H1 (cell line): Measurements from ENCODE around the gene AGBL4. TPM values are rescaled to one million over a fixed set of nuclear protein-coding genes. Genes with fewer than 3 reads are reported as not detected.

Experiments used
- CTCF ChIA-PET: fragments of 300-600 bp; sonication (Branson Sonifier 250); formaldehyde crosslinking; loops from one replicate; lab custom pipeline; 2021; ENCODE audit not compliant: partially characterized antibody; lab: Charles Lee
- POLR2A ChIA-PET: fragments of 300-600 bp; sonication (Branson Sonifier 250); formaldehyde crosslinking; loops from one replicate; lab custom pipeline; 2021; ENCODE audit warnings: inconsistent platforms; ENCODE audit not compliant: partially characterized antibody; lab: Charles Lee
- DNase-seq, 2 experiments: peaks; one replicate each; pipeline versions ENCODE4 v3.0.0 to v3.0.0-alpha.2; 2010 to 2022; ENCODE audit warnings: low spot score in 2 of 2, low read depth in 1 of 2, mixed read lengths in 1 of 2
- FAIRE-seq: peaks from 2 replicates; lab custom pipeline; 2011; peaks lifted over from hg19 to GRCh38; lab: Jason Lieb, UNC
- H2AFZ ChIP-seq: 2 replicates; pipeline ENCODE4 v1.8.1; 2012; ENCODE audit warnings: low read length, inconsistent platforms
- H2AK5ac ChIP-seq: 2 replicates; pipeline ENCODE4 v1.6.1; 2013; ENCODE audit warnings: low read depth, low read length
- H2BK120ac ChIP-seq: replicated peaks from 2 replicates; pipeline ENCODE3; 2013; ENCODE audit warnings: low read depth, low read length, inconsistent platforms
- H2BK12ac ChIP-seq: 2 replicates; pipeline ENCODE4 v1.6.1; 2013; ENCODE audit warnings: low read depth, low read length
- H2BK15ac ChIP-seq: 2 replicates; pipeline ENCODE4 v1.6.1; 2013; ENCODE audit warnings: low read length
- H2BK20ac ChIP-seq: 2 replicates; pipeline ENCODE4 v1.6.1; 2013; ENCODE audit warnings: low read length
- H2BK5ac ChIP-seq: 2 replicates; pipeline ENCODE4 v1.6.1; 2013; ENCODE audit warnings: low read depth, low read length
- H3K14ac ChIP-seq: 2 replicates; pipeline ENCODE4 v1.6.1; 2013; ENCODE audit warnings: inconsistent platforms; ENCODE audit not compliant: insufficient read length
- H3K18ac ChIP-seq: 2 replicates; pipeline ENCODE4 v1.6.1; 2013; ENCODE audit warnings: low read length; ENCODE audit errors: extremely low read depth
- H3K23ac ChIP-seq: 2 replicates; pipeline ENCODE4 v1.6.1; 2013; ENCODE audit warnings: inconsistent platforms; ENCODE audit not compliant: insufficient read length
- H3K23me2 ChIP-seq: 2 replicates; pipeline ENCODE4 v1.6.1; 2013; ENCODE audit warnings: low read depth, low read length
- H3K27ac ChIP-seq: 2 replicates; pipeline ENCODE4 v1.6.1; 2011; ENCODE audit warnings: low read depth, low read length, inconsistent platforms
- H3K27me3 ChIP-seq, 4 experiments: replicated peaks in 1 of 4; 1 replicate in 1 of 4; 2 replicates in 3 of 4; pipeline versions ENCODE4 v1.6.1 to v1.8.1; 2011 to 2013; ENCODE audit warnings: low read length in 3 of 4, mild to moderate bottlenecking in 3 of 4, inconsistent platforms in 2 of 4, mixed read lengths in 2 of 4, moderate library complexity in 1 of 4; ENCODE audit not compliant: control insufficient read depth in 3 of 4, insufficient read depth in 3 of 4; ENCODE audit errors: extremely low read depth in 1 of 4
- H3K36me3 ChIP-seq, 4 experiments: 2 replicates each; pipeline versions ENCODE4 v1.6.1 to v1.8.1; 2011 to 2013; ENCODE audit warnings: mild to moderate bottlenecking in 4 of 4, low read length in 3 of 4, moderate library complexity in 2 of 4, control low read depth in 1 of 4, inconsistent platforms in 1 of 4; ENCODE audit not compliant: insufficient read depth in 4 of 4, control insufficient read depth in 2 of 4
- H3K4ac ChIP-seq: replicated peaks from 2 replicates; pipeline ENCODE3; 2013; ENCODE audit warnings: low read length, low read depth, mixed read lengths, inconsistent platforms; ENCODE audit not compliant: insufficient read length
- H3K4me1 ChIP-seq, 4 experiments: replicated peaks in 1 of 4; 1 replicate in 1 of 4; 2 replicates in 3 of 4; pipeline versions ENCODE4 v1.6.1 to v1.8.1; 2011 to 2013; ENCODE audit warnings: low read length in 3 of 4, inconsistent platforms in 2 of 4, mixed read lengths in 1 of 4; ENCODE audit not compliant: insufficient read depth in 4 of 4, control insufficient read depth in 3 of 4
- H3K4me2 ChIP-seq, 2 experiments: 2 replicates each; pipeline versions ENCODE4 v1.6.1 to v1.8.1; 2011 to 2013; ENCODE audit warnings: low read depth in 2 of 2, low read length in 2 of 2, control low read depth in 1 of 2, inconsistent platforms in 1 of 2, mild to moderate bottlenecking in 1 of 2; ENCODE audit not compliant: insufficient read depth in 1 of 2
- H3K4me3 ChIP-seq, 4 experiments: fragments of 200-600, 300-600 bp in 1 of 4; sonication (generic), shearing (Covaris generic), sonication (Bioruptor Twin) in 1 of 4; 2 replicates each; pipeline versions ENCODE4 v1.5.1 to v1.8.1; 2011 to 2016; ENCODE audit warnings: low read length in 4 of 4, low read depth in 3 of 4, control low read depth in 2 of 4, inconsistent platforms in 2 of 4, mild to moderate bottlenecking in 2 of 4, mixed read lengths in 1 of 4, moderate library complexity in 1 of 4; ENCODE audit not compliant: insufficient read depth in 2 of 4; ENCODE audit errors: extremely low read depth in 1 of 4
- H3K56ac ChIP-seq: replicated peaks from 2 replicates; pipeline ENCODE3; 2013; ENCODE audit warnings: low read depth, mild to moderate bottlenecking, mixed read lengths, low read length, inconsistent platforms; ENCODE audit not compliant: insufficient read length
- H3K79me1 ChIP-seq: 2 replicates; pipeline ENCODE4 v1.6.1; 2013; ENCODE audit warnings: low read depth, low read length, control low read depth
- H3K79me2 ChIP-seq, 2 experiments: 2 replicates each; pipeline versions ENCODE4 v1.6.1 to v1.8.1; 2012 to 2013; ENCODE audit warnings: low read length in 2 of 2, mild to moderate bottlenecking in 2 of 2, inconsistent platforms in 1 of 2; ENCODE audit not compliant: insufficient read depth in 2 of 2, control insufficient read depth in 1 of 2
- H3K9ac ChIP-seq, 4 experiments: replicated peaks in 1 of 4; 1 replicate in 1 of 4; 2 replicates in 3 of 4; pipeline versions ENCODE4 v1.6.1 to v1.8.1; 2011 to 2013; ENCODE audit warnings: low read depth in 3 of 4, low read length in 3 of 4, control low read depth in 2 of 4, mild to moderate bottlenecking in 2 of 4, moderate library complexity in 2 of 4, inconsistent platforms in 1 of 4; ENCODE audit errors: extremely low read depth in 1 of 4
- H3K9me3 ChIP-seq, 2 experiments: 2 replicates each; pipeline versions ENCODE4 v1.6.1 to v1.8.1; 2012 to 2013; ENCODE audit warnings: mild to moderate bottlenecking in 2 of 2, moderate library complexity in 2 of 2, control low read depth in 1 of 2, inconsistent platforms in 1 of 2, low read depth in 1 of 2, low read length in 1 of 2, mixed read lengths in 1 of 2; ENCODE audit not compliant: insufficient read depth in 2 of 2
- H4K20me1 ChIP-seq, 2 experiments: replicated peaks in 1 of 2; 2 replicates each; pipeline versions ENCODE3 to v1.8.1; 2011 to 2013; ENCODE audit warnings: inconsistent platforms in 2 of 2, low read length in 2 of 2, mild to moderate bottlenecking in 1 of 2; ENCODE audit not compliant: insufficient read depth in 2 of 2, control insufficient read depth in 1 of 2
- H4K5ac ChIP-seq: 2 replicates; pipeline ENCODE4 v1.6.1; 2013; ENCODE audit warnings: low read length, low read depth, mixed read lengths, inconsistent platforms; ENCODE audit not compliant: insufficient read length
- H4K8ac ChIP-seq: 2 replicates; pipeline ENCODE4 v1.8.0; 2013; ENCODE audit warnings: mild to moderate bottlenecking, moderate library complexity, low read length, inconsistent platforms; ENCODE audit not compliant: insufficient read depth; ENCODE audit errors: extremely low read depth
- H4K91ac ChIP-seq: replicated peaks from 2 replicates; pipeline ENCODE3; 2013; ENCODE audit warnings: low read length, mixed read lengths, inconsistent platforms; ENCODE audit not compliant: insufficient read length
- CTCF ChIP-seq, 3 experiments: IDR thresholded peaks; 1 replicate in 2 of 3; 2 replicates in 1 of 3; pipeline versions ENCODE4 v1.5.1 to v1.6.1; 2011; ENCODE audit warnings: low read length in 3 of 3, mild to moderate bottlenecking in 3 of 3, inconsistent platforms in 2 of 3, low read depth in 1 of 3, moderate library complexity in 1 of 3; ENCODE audit not compliant: insufficient read depth in 1 of 3; ENCODE audit errors: control extremely low read depth in 1 of 3
- EP300 ChIP-seq, 2 experiments: IDR thresholded peaks; 1 replicate in 1 of 2; 2 replicates in 1 of 2; pipeline ENCODE4 v1.6.1; 2011 to 2012; ENCODE audit warnings: low read depth in 2 of 2, low read length in 2 of 2, mild to moderate bottlenecking in 2 of 2, borderline replicate concordance in 1 of 2, inconsistent platforms in 1 of 2, moderate library complexity in 1 of 2
- POLR2AphosphoS5 ChIP-seq: IDR thresholded peaks from 2 replicates; pipeline ENCODE4 v1.6.1; 2011; ENCODE audit warnings: low read depth, low read length
- POU5F1 ChIP-seq: IDR thresholded peaks from 2 replicates; pipeline ENCODE4 v1.6.1; 2011; ENCODE audit warnings: low read depth, mild to moderate bottlenecking, low read length, moderate library complexity
- SP2 ChIP-seq: IDR thresholded peaks from 2 replicates; pipeline ENCODE4 v1.6.1; 2012; ENCODE audit warnings: mild to moderate bottlenecking, low read length, inconsistent platforms
- WGBS, 2 experiments: shearing (Covaris generic) in 1 of 2; methylation state at CpG; one replicate each; pipeline versions ENCODE4 v1.1.6 to v1.1.7; 2013 to 2015; ENCODE audit warnings: low lambda C conversion rate in 2 of 2, mixed read lengths in 2 of 2, inconsistent platforms in 1 of 2, low coverage in 1 of 2, missing lambda C conversion rate in 1 of 2; ENCODE audit not compliant: insufficient replicate concordance in 2 of 2, insufficient coverage in 1 of 2, insufficient read length in 1 of 2; ENCODE audit errors: extremely low coverage in 1 of 2, missing lambda C conversion rate in 1 of 2; 5-methylcytosine and 5-hydroxymethylcytosine counted together
- polyA plus RNA-seq, 7 experiments: library from polyadenylated mRNA; depleted of rRNA in 3 of 7; stranded (reverse) in 5 of 7; unstranded in 2 of 7; fragments of >200 nt in 5 of 7; fragments of 200-250 nt in 2 of 7; gene quantifications; 1 replicate in 5 of 7; 2 replicates in 1 of 7; 4 replicates in 1 of 7; pipeline versions ENCODE4 v1.2.1 to v1.2.3, GENCODE V29; 2011 to 2013; ENCODE audit warnings: missing spikeins in 2 of 7, mixed read lengths in 2 of 7
- total RNA-seq: library from RNA; stranded (reverse); fragmentation: NEBNext Ultra II Directional; extraction: Animal tissue kit (Norgen Biotek cat#: 25700); gene quantifications from 2 replicates; pipeline ENCODE4 v1.2.1, GENCODE V29; 2021

Gene AGBL4
- total and polyA plus RNA-seq, 2 of the 8 experiments (the other 6 are each of a cell fraction or from before 2014, with no cell fraction given) = 0.41 to 0.45 TPM

- H4K20me1 ChIP-seq = no peaks in the 10 kb centered on the region
- no peaks in the 10 kb centered on the region for H3K23me2 ChIP-seq
Measured at GRCh38 chr1:49951385-49951784, 72.4 kb downstream of the AGBL4 start.

More at GRCh38 chr1:49951385-49951784, 72.4 kb downstream of the AGBL4 start:
- Histone ChIP-seq H3K9ac (no peak overlapping the region), H2BK15ac (no peak overlapping the region), H3K4me2 (no peak overlapping the region), H3K18ac (no peak overlapping the region), H3K23ac (no peak overlapping the region), H3K14ac (no peak overlapping the region), H3K36me3 (no peaks in the 10 kb centered on the region), H3K27me3 (no peaks in the 10 kb centered on the region), H3K79me2 (no peaks in the 10 kb centered on the region), H3K79me1 (no peaks in the 10 kb centered on the region), H3K4me1 (no peaks in the 10 kb centered on the region), H4K91ac (no peak overlapping the region), H2AK5ac (no peak overlapping the region), H4K5ac (no peak overlapping the region), H3K27ac (no peak overlapping the region), H4K8ac (no peak overlapping the region), H2AFZ (no peak overlapping the region), H2BK12ac (no peak overlapping the region), H3K4me3 (no peak overlapping the region), H3K9me3 (peaks cover 33 to 36% of the 10 kb centered on the region in 2 experiments), H2BK120ac (no peak overlapping the region), H2BK5ac (no peak overlapping the region), H2BK20ac (no peak overlapping the region), H3K4ac (no peak overlapping the region), H3K56ac (no peak overlapping the region)
- ChIA-PET CTCF (no interaction called here), POLR2A (no interaction called here)
- FAIRE-seq (no peak), DNase-seq (no peak)
- WGBS, 2 experiments = 66% methylated on average over 3 of the region's 3 CpGs; no CpG with 5 or more reads in 1 of the 2 experiments
- no peak for TF ChIP-seq CTCF (IDR thresholded peaks at IDR 0.05; ENCODE audit: control extremely low read depth in 1 of 3, insufficient read depth in 1 of 3, low read depth in 1 of 3, low read length in 3 of 3)
- no peak for TF ChIP-seq POLR2AphosphoS5
- no peak for TF ChIP-seq EP300 (IDR thresholded peaks at IDR 0.05; ENCODE audit: borderline replicate concordance in 1 of 2, low read depth in 2 of 2, low read length in 2 of 2)
- TF ChIP-seq SP2 = no peak
- no peak for TF ChIP-seq POU5F1
